Measurements from ENCODE around the gene PRMT9. TPM values are rescaled to one million over a fixed set of nuclear protein-coding genes. Genes with fewer than 3 reads are reported as not detected.

PRMT9 gene
- total and polyA plus RNA-seq, 12 donors, result 3.0 to 7.3 (median 6.5) TPM

DNA sequence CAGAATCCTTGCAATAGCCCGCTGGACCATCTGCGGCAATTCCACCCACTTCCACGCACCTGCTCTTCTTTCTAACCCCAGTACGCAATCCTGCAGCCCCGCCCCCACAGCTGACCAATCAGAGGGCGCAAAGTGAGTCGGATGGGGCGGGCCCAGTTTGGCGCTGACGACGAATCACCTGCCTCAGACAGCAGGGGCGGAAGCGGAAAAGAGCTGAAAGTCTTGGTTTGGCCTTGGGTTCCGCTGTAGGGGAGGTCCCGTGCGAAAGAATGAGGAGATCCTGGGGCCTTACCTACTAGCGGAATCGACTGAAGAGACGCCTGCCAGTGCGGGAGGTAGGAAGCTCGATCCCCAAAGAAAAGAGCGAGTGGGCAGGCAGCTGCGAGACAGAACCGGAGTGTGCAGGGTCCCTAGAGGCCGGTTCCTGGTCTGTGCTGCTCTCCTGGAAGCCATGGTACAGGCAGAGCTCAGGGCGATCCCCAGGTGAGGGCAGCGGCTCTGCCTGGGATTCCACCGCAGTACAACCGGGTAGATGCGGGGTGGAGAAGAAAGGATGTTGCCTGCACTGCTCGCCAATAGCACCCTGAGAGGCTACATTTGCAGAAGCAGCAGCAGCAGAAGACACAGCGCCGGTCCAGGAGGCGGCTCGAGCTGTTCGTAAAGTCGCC is 66.7 kb downstream of the PRMT9 start, which contains the start of gene TMEM184C:
TSS of gene TMEM184C (plus strand) at position 225 of the 668 bp plus-strand sequence. CDS start 560 bp downstream, outside the sequence.
- Histone ChIP-seq H3K36me3 (peaks cover 0 to 22% (median 0%) of the 10 kb centered on the region in 9 donors), H3K27me3 (peaks cover 0 to 4% (median 0%) of the 10 kb centered on the region in 7 donors), H3K9me3 (no peaks in the 10 kb centered on the region), H3K4me1 (peaks cover 0 to 51% (median 36%) of the 10 kb centered on the region in 9 donors), H3K4me3 (peak within 1 kb of the TSS; percentile 61 to 97 (median 72)), H3K27ac (peak within 1 kb of the TSS in 9 of 10 donors; percentile 67 to 92 (median 76))
- peak in 5 of 9 donors; percentile 7 to 34 (median 13) for TF ChIP-seq CTCF (IDR thresholded peaks at IDR 0.05)
- 0% methylated on average over 37 of the region's 37 CpGs for WGBS, 2 donors
- ATAC-seq (peak; percentile 99 to 100 (median 100)), DNase-seq (peak; percentile 98)
- intact Hi-C loops (cut with DNase I), result loop anchor here in 1 of 10 donors (5.0 kb wide), 1 partner anchor 65 kb away; the partner anchor contains the start of gene PRMT9

DNA sequence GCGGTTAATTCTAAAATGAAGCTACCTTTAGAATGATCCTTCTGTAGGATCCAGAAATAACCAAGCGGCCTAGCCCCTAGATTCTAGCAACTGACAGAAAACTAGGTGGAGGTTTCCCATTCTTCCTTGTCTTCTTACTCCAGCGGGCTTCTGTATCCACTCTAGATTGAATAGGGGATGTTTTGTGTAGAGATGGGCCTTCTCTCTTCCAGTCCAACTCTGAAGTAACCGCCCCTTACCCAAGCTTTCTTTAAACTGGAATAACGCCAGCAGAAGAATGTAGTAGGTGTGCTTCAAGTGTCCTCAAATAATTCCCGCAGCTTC is 67.2 kb downstream of the PRMT9 start:
- Histone ChIP-seq H3K27me3 (peaks cover 0 to 4% (median 0%) of the 10 kb centered on the region in 7 donors), H3K9me3 (no peaks in the 10 kb centered on the region), H3K4me3 (peak overlapping the region; percentile 61 to 97 (median 72)), H3K4me1 (peaks cover 0 to 48% (median 36%) of the 10 kb centered on the region in 9 donors), H3K36me3 (peaks cover 0 to 20% (median 0%) of the 10 kb centered on the region in 9 donors), H3K27ac (peak overlapping the region in 8 of 10 donors; percentile 9 to 92 (median 74))
- 25 to 32% methylated on average over 6 of the region's 6 CpGs for WGBS, 2 donors
- no peak for TF ChIP-seq CTCF (IDR thresholded peaks at IDR 0.05)
- ATAC-seq (peak in 4 of 8 donors; percentile 6 to 33 (median 8)), DNase-seq (no peak)
- intact Hi-C loops (cut with DNase I), result loop anchor here in 1 of 10 donors (5.0 kb wide), 1 partner anchor 65 kb away; the partner anchor contains the start of gene PRMT9

DNA sequence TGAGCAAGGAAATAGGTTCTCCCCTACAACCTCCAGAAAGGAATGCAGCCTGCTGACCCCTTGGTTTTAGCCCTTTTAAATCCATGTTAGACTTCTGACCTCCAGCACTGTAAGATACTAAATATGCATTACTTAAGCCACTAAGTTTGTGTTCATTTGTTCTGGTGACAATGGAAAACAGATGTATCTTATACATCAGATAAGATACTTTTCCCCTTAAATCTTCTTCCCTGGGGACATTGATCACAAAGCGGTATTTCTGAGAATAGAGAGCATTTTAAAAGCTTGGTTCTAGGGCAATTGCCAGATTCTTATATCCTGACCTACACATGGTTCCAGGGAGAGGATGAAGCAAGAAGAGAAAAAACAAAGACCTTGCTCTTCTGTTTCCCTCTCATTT is 73.3 kb downstream of the PRMT9 start:
- 77 to 83% methylated on average over 1 of the region's 1 CpG for WGBS, 2 donors
- intact Hi-C loops (cut with DNase I), result no loop called here
- Histone ChIP-seq H3K27ac (no peak overlapping the region), H3K9me3 (no peaks in the 10 kb centered on the region), H3K4me3 (no peak overlapping the region), H3K4me1 (no peaks in the 10 kb centered on the region), H3K27me3 (peaks cover 0 to 10% (median 0%) of the 10 kb centered on the region in 7 donors), H3K36me3 (no peaks in the 10 kb centered on the region)
- TF ChIP-seq CTCF (IDR thresholded peaks at IDR 0.05), result no peak
- no peak for DNase-seq
- ATAC-seq, result no peak

DNA sequence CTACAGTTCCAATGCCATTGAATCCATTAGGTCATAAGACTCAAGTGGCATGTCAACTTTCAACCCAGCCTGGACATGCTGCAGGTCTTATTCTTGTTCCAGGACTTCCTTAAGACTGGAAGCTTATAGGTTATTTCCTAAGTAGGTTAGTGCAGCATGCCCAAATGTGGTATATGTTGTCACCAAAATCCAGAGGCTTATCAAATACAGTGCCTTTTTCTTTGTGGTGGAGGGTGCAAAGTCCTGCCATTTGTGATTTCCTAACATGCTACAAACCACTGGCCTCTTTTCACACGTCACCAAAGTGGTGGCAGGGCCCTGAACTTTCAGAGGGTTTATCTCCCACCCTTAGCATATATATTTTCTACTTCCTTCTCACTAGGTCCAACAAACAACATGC is 76.5 kb downstream of the PRMT9 start:
- Histone ChIP-seq H3K9me3 (no peaks in the 10 kb centered on the region), H3K4me1 (no peaks in the 10 kb centered on the region), H3K4me3 (no peak overlapping the region), H3K27ac (no peak overlapping the region), H3K36me3 (no peaks in the 10 kb centered on the region), H3K27me3 (peaks cover 0 to 6% (median 0%) of the 10 kb centered on the region in 7 donors)
- ATAC-seq (no peak), DNase-seq (no peak)
- no peak for TF ChIP-seq CTCF (IDR thresholded peaks at IDR 0.05)
- intact Hi-C loops (cut with DNase I), result no loop called here
- 85 to 87% methylated on average over 1 of the region's 1 CpG for WGBS, 2 donors

Data from heart right ventricle (tissue), 16 donors.